Neural cell (in vitro differentiated cells): Measurements from ENCODE around the gene NOL9.

Experiments
- CTCF ChIP-seq: fragments of 450-650 bp; IDR thresholded peaks from 2 replicates; pipeline ENCODE4 v1.5.1; 2014; ENCODE audit warnings: antibody characterized with exemption, mild to moderate bottlenecking, moderate library complexity; ENCODE audit not compliant: poor library complexity, severe bottlenecking
- EZH2 ChIP-seq: fragments of 200-600, 300-800 bp; shearing (Covaris generic), sonication (generic); IDR thresholded peaks from 2 replicates; pipeline ENCODE4 v1.6.1; 2014; ENCODE audit warnings: antibody characterized with exemption, low read length, borderline replicate concordance, mild to moderate bottlenecking; ENCODE audit not compliant: insufficient read depth, poor library complexity, severe bottlenecking
- POLR2AphosphoS5 ChIP-seq: IDR thresholded peaks from 2 replicates; pipeline ENCODE4 v1.6.1; 2012
- RAD21 ChIP-seq: fragments of 450-650 bp; conservative IDR thresholded peaks from 2 replicates; pipeline ENCODE4 v1.6.1; 2014; ENCODE audit warnings: antibody characterized with exemption, mild to moderate bottlenecking, moderate library complexity
- SMC3 ChIP-seq: fragments of 450-650 bp; conservative IDR thresholded peaks from 2 replicates; pipeline ENCODE4 v1.6.1; 2014; ENCODE audit warnings: antibody characterized with exemption, mild to moderate bottlenecking, moderate library complexity; ENCODE audit not compliant: poor library complexity
- TAF1 ChIP-seq: IDR thresholded peaks from 2 replicates; pipeline ENCODE4 v1.6.1; 2012; ENCODE audit warnings: low read depth

- TF ChIP-seq CTCF, result no peak
- TF ChIP-seq POLR2AphosphoS5, result no peak
- TF ChIP-seq RAD21, result no peak
- TF ChIP-seq EZH2, result no peak
- no peak for TF ChIP-seq TAF1
- TF ChIP-seq SMC3, result no peak
These were observed 34.0 kb upstream of the NOL9 start for GRCh38 chr1:6588128-6588892.
